GM12878 (cell line): ENCODE measurements around the gene EXOSC2. TPM values are rescaled to one million over a fixed set of nuclear protein-coding genes. Genes with fewer than 3 reads are reported as not detected.

Experiments
- ATAC-seq: fragments of 200-7000 bp; cut with Tn5 transposase; 3 replicates; pipeline ENCODE4 v1.9.1; 2020; ENCODE audit warnings: mild to moderate bottlenecking, moderate library complexity
- BruUV-seq: library from RNA; stranded (reverse); fragments of 400-500 nt; replicated peaks from 2 replicates; lab custom pipeline; 2021; lab: Mats Ljungman, UMichigan
- CTCF ChIA-PET: fragments of 300-600 bp; sonication (Branson Sonifier 250); formaldehyde crosslinking; extraction: SDS; loops from one replicate; lab custom pipeline; 2021; ENCODE audit warnings: inconsistent platforms; lab: Yijun Ruan, JAX
- POLR2A ChIA-PET: fragments of 350-600 bp; formaldehyde crosslinking; extraction: SDS; loops from one replicate; lab custom pipeline; 2021; ENCODE audit warnings: inconsistent platforms; lab: Charles Lee
- RAD21 ChIA-PET: fragments of 300-600 bp; sonication (Branson Sonifier 250); formaldehyde crosslinking; loops from one replicate; lab custom pipeline; 2023; ENCODE audit warnings: antibody characterized with exemption; ENCODE audit not compliant: unreplicated experiment; lab: Charles Lee
- SMC1A ChIA-PET: fragments of 300-600 bp; sonication (Branson Sonifier 250); formaldehyde crosslinking; loops from one replicate; lab custom pipeline; 2023; ENCODE audit not compliant: unreplicated experiment, uncharacterized antibody; lab: Charles Lee
- DNase-seq: peaks from one replicate; pipeline ENCODE4 v3.0.0-alpha.2; 2011; ENCODE audit warnings: low read depth, low spot score
- FAIRE-seq: peaks from 3 replicates; lab custom pipeline; 2011; peaks lifted over from hg19 to GRCh38; lab: Jason Lieb, UNC
- H2AFZ ChIP-seq: 2 replicates; pipeline ENCODE4 v1.6.0; 2011; ENCODE audit warnings: low read depth, low read length, control low read depth; ENCODE audit not compliant: control insufficient read depth
- H3K27ac ChIP-seq: 2 replicates; pipeline ENCODE4 v1.5.1; 2011; ENCODE audit warnings: control low read depth; ENCODE audit not compliant: control insufficient read depth, insufficient read depth
- H3K27me3 ChIP-seq, 2 experiments: replicated peaks in 1 of 2; 2 replicates each; pipeline versions ENCODE4 v1.6.0 to v1.6.1; 2011; ENCODE audit warnings: low read length in 1 of 2; ENCODE audit not compliant: control insufficient read depth in 2 of 2, insufficient read depth in 2 of 2
- H3K36me3 ChIP-seq, 2 experiments: 2 replicates each; pipeline ENCODE4 v1.5.1; 2011; ENCODE audit warnings: low read length in 1 of 2; ENCODE audit not compliant: control insufficient read depth in 2 of 2, insufficient read depth in 2 of 2
- H3K4me1 ChIP-seq: 2 replicates; pipeline ENCODE4 v1.6.1; 2011; ENCODE audit warnings: mild to moderate bottlenecking, low read length, moderate library complexity, mixed read lengths; ENCODE audit not compliant: control insufficient read depth, insufficient read depth
- H3K4me2 ChIP-seq: 2 replicates; pipeline ENCODE4 v1.6.0; 2011; ENCODE audit warnings: control low read depth; ENCODE audit not compliant: control insufficient read depth, insufficient read depth
- H3K4me3 ChIP-seq: fragments of 200-600 bp; sonication (generic); 2 replicates; pipeline ENCODE4 v1.5.1; 2016
- H3K79me2 ChIP-seq: 2 replicates; pipeline ENCODE4 v1.6.0; 2011; ENCODE audit warnings: low read length; ENCODE audit not compliant: control insufficient read depth, insufficient read depth
- H3K9ac ChIP-seq: 2 replicates; pipeline ENCODE4 v1.8.0; 2011; ENCODE audit warnings: low read length, control low read depth, mixed read lengths; ENCODE audit not compliant: control insufficient read depth, insufficient read depth
- H3K9me3 ChIP-seq: replicated peaks from 3 replicates; pipeline ENCODE4 v1.5.1; 2011; ENCODE audit warnings: mild to moderate bottlenecking, low read length; ENCODE audit not compliant: control insufficient read depth, insufficient read depth
- H4K20me1 ChIP-seq: 2 replicates; pipeline ENCODE4 v1.6.0; 2011; ENCODE audit not compliant: control insufficient read depth, insufficient read depth
- ASH2L ChIP-seq: fragments of 300-600, 200-600 bp; sonication (generic); IDR thresholded peaks from 2 replicates; pipeline ENCODE4 v1.6.1; 2017; ENCODE audit warnings: low read depth, mild to moderate bottlenecking, borderline replicate concordance
- CBX3 ChIP-seq: fragments of 200-600 bp; sonication (generic); IDR thresholded peaks from 2 replicates; pipeline ENCODE4 v1.6.1; 2016; ENCODE audit warnings: low read depth, borderline replicate concordance
- CHD2 ChIP-seq: IDR thresholded peaks from 2 replicates; pipeline ENCODE4 v1.6.1; 2011; ENCODE audit warnings: low read depth, low read length, improper control_type of control experiment, borderline replicate concordance
- DPF2 ChIP-seq: fragments of 450-650 bp; IDR thresholded peaks from 2 replicates; pipeline ENCODE4 v1.6.1; 2017; ENCODE audit warnings: mild to moderate bottlenecking
- GABPA ChIP-seq: IDR thresholded peaks from 2 replicates; pipeline ENCODE4 v1.6.1; 2014; ENCODE audit warnings: antibody characterized with exemption, low read depth, mild to moderate bottlenecking, inconsistent platforms
- NFYB ChIP-seq: IDR thresholded peaks from 2 replicates; pipeline ENCODE4 v1.6.1; 2011; ENCODE audit warnings: low read depth, mild to moderate bottlenecking, low read length, improper control_type of control experiment, moderate library complexity; ENCODE audit not compliant: insufficient read depth
- NR2C1 ChIP-seq: fragments of 450-650 bp; IDR thresholded peaks from 2 replicates; pipeline ENCODE4 v1.6.1; 2017; ENCODE audit warnings: antibody characterized with exemption, mild to moderate bottlenecking, moderate library complexity
- POLR2AphosphoS2 ChIP-seq: IDR thresholded peaks from 2 replicates; pipeline ENCODE4 v1.6.1; 2011; ENCODE audit warnings: low read depth, mild to moderate bottlenecking, low read length, improper control_type of control experiment, moderate library complexity
- SIN3A ChIP-seq: IDR thresholded peaks from 2 replicates; pipeline ENCODE4 v1.6.1; 2012; ENCODE audit warnings: low read depth, low read length, improper control_type of control experiment
- WRNIP1 ChIP-seq: IDR thresholded peaks from 2 replicates; pipeline ENCODE4 v1.6.1; 2011; ENCODE audit warnings: low read depth, low read length, improper control_type of control experiment, borderline replicate concordance
- ZNF592 ChIP-seq: fragments of 450-650 bp; IDR thresholded peaks from 2 replicates; pipeline ENCODE4 v1.6.1; 2017; ENCODE audit warnings: mild to moderate bottlenecking, moderate library complexity
- WGBS: methylation state at CpG from one replicate; pipeline ENCODE4 v1.1.6; 2016; ENCODE audit warnings: low lambda C conversion rate; ENCODE audit not compliant: insufficient replicate concordance, insufficient coverage; ENCODE audit errors: missing lambda C conversion rate; 5-methylcytosine and 5-hydroxymethylcytosine counted together
- in situ Hi-C: fragments of 300-500 bp; cut with MboI; formaldehyde crosslinking; loops from 9 replicates; pipeline ENCODE4 v1.14.3; 2018; ENCODE audit warnings: mixed read lengths
- intact Hi-C: fragments of 100-400 bp; cut with micrococcal nuclease; formaldehyde crosslinking; loops from one replicate; pipeline ENCODE4 v1.14.2; 2022; ENCODE audit not compliant: unreplicated experiment
- polyA plus RNA-seq, 11 experiments: library from polyadenylated mRNA; depleted of rRNA in 4 of 11; unstranded in 6 of 11; stranded (reverse) in 5 of 11; fragments of >200 nt; fragmentation: Nextera tagmentation in 4 of 11; fragmentation: Illumina TruSeq in 1 of 11; extraction: Ambion mirVana in 4 of 11; extraction: Trizol in 1 of 11; gene quantifications; 1 replicate in 1 of 11; 2 replicates in 10 of 11; pipeline versions ENCODE4 v1.2.1 to v1.2.3, GENCODE V29; 2011 to 2016; ENCODE audit warnings: inconsistent platforms in 2 of 11, missing spikeins in 2 of 11, low read depth in 1 of 11
- total RNA-seq, 4 experiments: library from RNA; depleted of rRNA in 3 of 4; stranded (reverse); fragments of >200 nt in 3 of 4; fragmentation: Illumina TruSeq in 1 of 4; extraction: Trizol in 1 of 4; gene quantifications; 2 replicates each; pipeline versions ENCODE4 v1.2.1 to v1.2.3, GENCODE V29; 2013 to 2021
- TF ChIP-seq, protein P1 (sequence below): fragments of 150-350 bp; IDR thresholded peaks from 2 replicates; pipeline ENCODE4 v1.6.1; 2014; ENCODE audit warnings: mild to moderate bottlenecking, low read depth, low read length
- TF ChIP-seq, protein P2 (sequence below): fragments of 450-650 bp; IDR thresholded peaks from 2 replicates; pipeline ENCODE4 v1.6.1; 2017; ENCODE audit warnings: mild to moderate bottlenecking
- TF ChIP-seq, protein P3 (sequence below): fragments of 450-650 bp; IDR thresholded peaks from 2 replicates; pipeline ENCODE4 v1.6.1; 2017; ENCODE audit warnings: antibody characterized with exemption, mild to moderate bottlenecking, moderate library complexity

EXOSC2 gene
- total and polyA plus RNA-seq, 10 of the 15 experiments (the other 5 are each of a cell fraction or from before 2014, with no cell fraction given), result 26.3 to 55.0 (median 48.0) TPM

GRCh38 chr9:130732136-130732535 lies 38.6 kb downstream of the EXOSC2 start:
- Histone ChIP-seq H3K4me2 (no peak overlapping the region), H3K27ac (no peak overlapping the region), H3K9ac (no peak overlapping the region), H3K4me3 (no peak overlapping the region), H4K20me1 (no peaks in the 10 kb centered on the region), H2AFZ (no peak overlapping the region), H3K4me1 (no peaks in the 10 kb centered on the region), H3K79me2 (no peaks in the 10 kb centered on the region; the same call in 1 of the 2 replicates), H3K36me3 (no peaks in the 10 kb centered on the region; a peak in 1 of 4 replicates), H3K27me3 (no peaks in the 10 kb centered on the region), H3K9me3 (no peaks in the 10 kb centered on the region)
- intact Hi-C loops (no loop called here), in situ Hi-C loops (no loop called here)
- POLR2A ChIA-PET, result interaction anchor here (0.6 kb wide), 1 partner anchor 134 kb away, joined by 5 read pairs; no protein-coding TSS in a partner anchor
- DNase-seq, result no peak
- CTCF ChIA-PET, result interaction anchor here (0.8 to 2.6 kb wide), 7 partner anchors 17 to 233 kb away, joined by 3 to 12 read pairs (median 4); no protein-coding TSS in a partner anchor
- SMC1A ChIA-PET, result interaction anchor here (0.8 to 1.9 kb wide), 5 partner anchors 9 to 573 kb away, joined by 3 to 10 read pairs (median 4); no protein-coding TSS in a partner anchor
- RAD21 ChIA-PET, result no interaction called here
- no TSS peak for BruUV-seq
- WGBS, result 94% methylated on average over 2 of the region's 2 CpGs
- ATAC-seq, result 0 out of 3 replicates have a peak, but pooled peaks have one; percentile 21
- no peak for FAIRE-seq
- TF ChIP-seq, protein P1, sequence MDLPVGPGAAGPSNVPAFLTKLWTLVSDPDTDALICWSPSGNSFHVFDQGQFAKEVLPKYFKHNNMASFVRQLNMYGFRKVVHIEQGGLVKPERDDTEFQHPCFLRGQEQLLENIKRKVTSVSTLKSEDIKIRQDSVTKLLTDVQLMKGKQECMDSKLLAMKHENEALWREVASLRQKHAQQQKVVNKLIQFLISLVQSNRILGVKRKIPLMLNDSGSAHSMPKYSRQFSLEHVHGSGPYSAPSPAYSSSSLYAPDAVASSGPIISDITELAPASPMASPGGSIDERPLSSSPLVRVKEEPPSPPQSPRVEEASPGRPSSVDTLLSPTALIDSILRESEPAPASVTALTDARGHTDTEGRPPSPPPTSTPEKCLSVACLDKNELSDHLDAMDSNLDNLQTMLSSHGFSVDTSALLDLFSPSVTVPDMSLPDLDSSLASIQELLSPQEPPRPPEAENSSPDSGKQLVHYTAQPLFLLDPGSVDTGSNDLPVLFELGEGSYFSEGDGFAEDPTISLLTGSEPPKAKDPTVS, result no peak
- TF ChIP-seq, protein P2, sequence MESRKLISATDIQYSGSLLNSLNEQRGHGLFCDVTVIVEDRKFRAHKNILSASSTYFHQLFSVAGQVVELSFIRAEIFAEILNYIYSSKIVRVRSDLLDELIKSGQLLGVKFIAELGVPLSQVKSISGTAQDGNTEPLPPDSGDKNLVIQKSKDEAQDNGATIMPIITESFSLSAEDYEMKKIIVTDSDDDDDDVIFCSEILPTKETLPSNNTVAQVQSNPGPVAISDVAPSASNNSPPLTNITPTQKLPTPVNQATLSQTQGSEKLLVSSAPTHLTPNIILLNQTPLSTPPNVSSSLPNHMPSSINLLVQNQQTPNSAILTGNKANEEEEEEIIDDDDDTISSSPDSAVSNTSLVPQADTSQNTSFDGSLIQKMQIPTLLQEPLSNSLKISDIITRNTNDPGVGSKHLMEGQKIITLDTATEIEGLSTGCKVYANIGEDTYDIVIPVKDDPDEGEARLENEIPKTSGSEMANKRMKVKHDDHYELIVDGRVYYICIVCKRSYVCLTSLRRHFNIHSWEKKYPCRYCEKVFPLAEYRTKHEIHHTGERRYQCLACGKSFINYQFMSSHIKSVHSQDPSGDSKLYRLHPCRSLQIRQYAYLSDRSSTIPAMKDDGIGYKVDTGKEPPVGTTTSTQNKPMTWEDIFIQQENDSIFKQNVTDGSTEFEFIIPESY, result no peak
- TF ChIP-seq DPF2 (no peak), CBX3 (no peak), POLR2AphosphoS2 (no peak), NFYB (no peak), WRNIP1 (no peak), SIN3A (no peak), NR2C1 (no peak), ASH2L (no peak), CHD2 (no peak), ZNF592 (no peak), GABPA (no peak)
- TF ChIP-seq, protein P3, sequence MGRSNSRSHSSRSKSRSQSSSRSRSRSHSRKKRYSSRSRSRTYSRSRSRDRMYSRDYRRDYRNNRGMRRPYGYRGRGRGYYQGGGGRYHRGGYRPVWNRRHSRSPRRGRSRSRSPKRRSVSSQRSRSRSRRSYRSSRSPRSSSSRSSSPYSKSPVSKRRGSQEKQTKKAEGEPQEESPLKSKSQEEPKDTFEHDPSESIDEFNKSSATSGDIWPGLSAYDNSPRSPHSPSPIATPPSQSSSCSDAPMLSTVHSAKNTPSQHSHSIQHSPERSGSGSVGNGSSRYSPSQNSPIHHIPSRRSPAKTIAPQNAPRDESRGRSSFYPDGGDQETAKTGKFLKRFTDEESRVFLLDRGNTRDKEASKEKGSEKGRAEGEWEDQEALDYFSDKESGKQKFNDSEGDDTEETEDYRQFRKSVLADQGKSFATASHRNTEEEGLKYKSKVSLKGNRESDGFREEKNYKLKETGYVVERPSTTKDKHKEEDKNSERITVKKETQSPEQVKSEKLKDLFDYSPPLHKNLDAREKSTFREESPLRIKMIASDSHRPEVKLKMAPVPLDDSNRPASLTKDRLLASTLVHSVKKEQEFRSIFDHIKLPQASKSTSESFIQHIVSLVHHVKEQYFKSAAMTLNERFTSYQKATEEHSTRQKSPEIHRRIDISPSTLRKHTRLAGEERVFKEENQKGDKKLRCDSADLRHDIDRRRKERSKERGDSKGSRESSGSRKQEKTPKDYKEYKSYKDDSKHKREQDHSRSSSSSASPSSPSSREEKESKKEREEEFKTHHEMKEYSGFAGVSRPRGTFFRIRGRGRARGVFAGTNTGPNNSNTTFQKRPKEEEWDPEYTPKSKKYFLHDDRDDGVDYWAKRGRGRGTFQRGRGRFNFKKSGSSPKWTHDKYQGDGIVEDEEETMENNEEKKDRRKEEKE, result no peak
